K562 (cell line): ENCODE measurements around the gene ATAD3B. TPM values are rescaled to one million over a fixed set of nuclear protein-coding genes. Genes with fewer than 3 reads are reported as not detected.

Experiments used
- ARID3B ChIP-seq: fragments of 250-450 bp; sonication (Bioruptor Pico); IDR thresholded peaks from 2 replicates; pipeline ENCODE4 v1.4.0; 2020; ENCODE audit warnings: borderline replicate concordance
- DDX20 ChIP-seq: fragments of 450-650 bp; IDR thresholded peaks from 2 replicates; pipeline ENCODE4 v1.6.1; 2016; ENCODE audit warnings: missing genetic modification characterization, low read depth, mild to moderate bottlenecking, missing compliant biosample characterization, moderate library complexity
- DIDO1 ChIP-seq: fragments of 450-650 bp; IDR thresholded peaks from 2 replicates; pipeline ENCODE4 v1.6.1; 2016; ENCODE audit warnings: low read depth, missing biosample characterization, missing genetic modification characterization
- FIP1L1 ChIP-seq: fragments of 200-400 bp; formaldehyde crosslinking; IDR thresholded peaks from 2 replicates; pipeline ENCODE4 v1.6.1; 2018; ENCODE audit warnings: mild to moderate bottlenecking, low read depth, low read length; ENCODE audit not compliant: poor library complexity, severe bottlenecking
- HDGF ChIP-seq: fragments of 450-650 bp; IDR thresholded peaks from 2 replicates; pipeline ENCODE4 v1.6.1; 2016
- LCOR ChIP-seq: sonication (generic); formaldehyde crosslinking; IDR thresholded peaks from 2 replicates; pipeline ENCODE4 v1.8.0; 2022; ENCODE audit warnings: mild to moderate bottlenecking, missing genetic modification reagents
- MCM5 ChIP-seq: fragments of 450-650 bp; IDR thresholded peaks from 2 replicates; pipeline ENCODE4 v1.6.1; 2016; ENCODE audit warnings: low read depth
- MIER1 ChIP-seq: fragments of 450-650 bp; IDR thresholded peaks from 2 replicates; pipeline ENCODE4 v1.6.1; 2016; ENCODE audit warnings: antibody characterized with exemption, mild to moderate bottlenecking, low read depth
- NKRF ChIP-seq: fragments of 450-650 bp; IDR thresholded peaks from 2 replicates; pipeline ENCODE4 v1.6.1; 2016; ENCODE audit warnings: borderline replicate concordance
- PCBP1 ChIP-seq: fragments of 200-400 bp; formaldehyde crosslinking; IDR thresholded peaks from 2 replicates; pipeline ENCODE4 v1.6.1; 2018; ENCODE audit warnings: mild to moderate bottlenecking, low read depth, low read length; ENCODE audit not compliant: poor library complexity, severe bottlenecking
- RAD51 ChIP-seq: fragments of 450-650 bp; IDR thresholded peaks from 2 replicates; pipeline ENCODE4 v1.7.1; 2016; ENCODE audit warnings: low read depth, mild to moderate bottlenecking, borderline replicate concordance
- TAF7 ChIP-seq: fragments of 450-650 bp; IDR thresholded peaks from 2 replicates; pipeline ENCODE4 v1.6.1; 2016; ENCODE audit warnings: missing genetic modification characterization, missing compliant biosample characterization
- TEAD1 ChIP-seq, 2 experiments: fragments of 450-650 bp in 1 of 2; sonication (generic) in 1 of 2; formaldehyde crosslinking; IDR thresholded peaks; 2 replicates each; pipeline versions ENCODE4 v1.4.0 to v1.8.0; 2020 to 2022; ENCODE audit warnings: mild to moderate bottlenecking in 2 of 2, missing genetic modification reagents in 1 of 2
- ZNF316 ChIP-seq: fragments of 450-650 bp; IDR thresholded peaks from 2 replicates; pipeline ENCODE4 v1.6.1; 2016
- ZNF561 ChIP-seq: fragments of 450-650 bp; formaldehyde crosslinking; conservative IDR thresholded peaks from 2 replicates; pipeline ENCODE4 v1.4.0; 2020; ENCODE audit warnings: mild to moderate bottlenecking, moderate library complexity
- ZNF695 ChIP-seq: fragments of 450-650 bp; formaldehyde crosslinking; IDR thresholded peaks from 2 replicates; pipeline ENCODE4 v1.4.0; 2020; ENCODE audit warnings: mild to moderate bottlenecking, moderate library complexity
- ZNF740 ChIP-seq, 3 experiments: fragments of 200-800 bp in 1 of 3; sonication (Bioruptor generic) in 1 of 3; sonication (generic) in 1 of 3; formaldehyde crosslinking in 1 of 3; IDR thresholded peaks; 2 replicates each; pipeline versions ENCODE4 v1.6.1 to v1.8.0; 2016 to 2022; ENCODE audit warnings: mild to moderate bottlenecking in 2 of 3, missing compliant biosample characterization in 2 of 3, missing genetic modification characterization in 2 of 3, missing genetic modification reagents in 1 of 3
- polyA plus RNA-seq, 8 experiments: library from polyadenylated mRNA; depleted of rRNA in 4 of 8; stranded (reverse) in 5 of 8; unstranded in 3 of 8; fragments of >200 nt; fragmentation: Nextera tagmentation in 2 of 8; fragmentation: Illumina TruSeq in 1 of 8; extraction: Ambion mirVana in 2 of 8; extraction: Trizol in 1 of 8; gene quantifications; 2 replicates each; pipeline versions ENCODE4 v1.2.1 to v1.2.3, GENCODE V29; 2011 to 2014; ENCODE audit warnings: inconsistent platforms in 1 of 8, missing spikeins in 1 of 8
- total RNA-seq, 7 experiments: library from RNA; depleted of rRNA in 6 of 7; stranded (reverse); fragments of >200 nt in 6 of 7; fragmentation: Illumina TruSeq in 2 of 7; extraction: Trizol in 2 of 7; gene quantifications; 2 replicates each; pipeline versions ENCODE4 v1.2.1 to v1.2.3, GENCODE V29; 2011 to 2021; ENCODE audit warnings: low replicate concordance in 1 of 7
- TF ChIP-seq, protein P1 (sequence below), 2 experiments: fragments of 150-350 bp in 1 of 2; IDR thresholded peaks; 2 replicates each; pipeline ENCODE4 v1.6.1; 2012 to 2016; ENCODE audit warnings: low read depth in 2 of 2, low read length in 2 of 2, mild to moderate bottlenecking in 1 of 2, moderate library complexity in 1 of 2

Gene ATAD3B
- total and polyA plus RNA-seq, 9 of the 15 experiments (the other 6 are each of a cell fraction or from before 2014, with no cell fraction given): 0.07 to 113 (median 27.7) TPM

- no peak for TF ChIP-seq PCBP1
- TF ChIP-seq RAD51: no peak
- no peak for TF ChIP-seq FIP1L1
- TF ChIP-seq TEAD1 (CRISPR knock-in tag; IDR thresholded peaks at IDR 0.05): peak in 1 of 2 experiments; percentile 90; a peak in 2 of 4 replicates
- no peak for TF ChIP-seq ZNF316
- 0 out of 2 replicates have a peak, but pooled peaks have one; percentile 40 for TF ChIP-seq DIDO1
- TF ChIP-seq, protein P1, sequence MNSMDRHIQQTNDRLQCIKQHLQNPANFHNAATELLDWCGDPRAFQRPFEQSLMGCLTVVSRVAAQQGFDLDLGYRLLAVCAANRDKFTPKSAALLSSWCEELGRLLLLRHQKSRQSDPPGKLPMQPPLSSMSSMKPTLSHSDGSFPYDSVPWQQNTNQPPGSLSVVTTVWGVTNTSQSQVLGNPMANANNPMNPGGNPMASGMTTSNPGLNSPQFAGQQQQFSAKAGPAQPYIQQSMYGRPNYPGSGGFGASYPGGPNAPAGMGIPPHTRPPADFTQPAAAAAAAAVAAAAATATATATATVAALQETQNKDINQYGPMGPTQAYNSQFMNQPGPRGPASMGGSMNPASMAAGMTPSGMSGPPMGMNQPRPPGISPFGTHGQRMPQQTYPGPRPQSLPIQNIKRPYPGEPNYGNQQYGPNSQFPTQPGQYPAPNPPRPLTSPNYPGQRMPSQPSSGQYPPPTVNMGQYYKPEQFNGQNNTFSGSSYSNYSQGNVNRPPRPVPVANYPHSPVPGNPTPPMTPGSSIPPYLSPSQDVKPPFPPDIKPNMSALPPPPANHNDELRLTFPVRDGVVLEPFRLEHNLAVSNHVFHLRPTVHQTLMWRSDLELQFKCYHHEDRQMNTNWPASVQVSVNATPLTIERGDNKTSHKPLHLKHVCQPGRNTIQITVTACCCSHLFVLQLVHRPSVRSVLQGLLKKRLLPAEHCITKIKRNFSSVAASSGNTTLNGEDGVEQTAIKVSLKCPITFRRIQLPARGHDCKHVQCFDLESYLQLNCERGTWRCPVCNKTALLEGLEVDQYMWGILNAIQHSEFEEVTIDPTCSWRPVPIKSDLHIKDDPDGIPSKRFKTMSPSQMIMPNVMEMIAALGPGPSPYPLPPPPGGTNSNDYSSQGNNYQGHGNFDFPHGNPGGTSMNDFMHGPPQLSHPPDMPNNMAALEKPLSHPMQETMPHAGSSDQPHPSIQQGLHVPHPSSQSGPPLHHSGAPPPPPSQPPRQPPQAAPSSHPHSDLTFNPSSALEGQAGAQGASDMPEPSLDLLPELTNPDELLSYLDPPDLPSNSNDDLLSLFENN (IDR thresholded peaks at IDR 0.05; ENCODE audit: low read depth in 2 of 2, low read length in 2 of 2): no peak
- no peak for TF ChIP-seq HDGF
- TF ChIP-seq LCOR (CRISPR knock-in tag): no peak
- TF ChIP-seq MCM5: no peak
- TF ChIP-seq ZNF561 (CRISPR knock-in tag): no peak; the same call in 1 of the 2 replicates
- no peak for TF ChIP-seq NKRF
- no peak for TF ChIP-seq ZNF740 (CRISPR knock-in tag; IDR thresholded peaks at IDR 0.05)
- TF ChIP-seq ZNF740 (tag; IDR thresholded peaks at IDR 0.05): peak in 1 of 2 experiments; percentile 86; a peak in 2 of 4 replicates
- TF ChIP-seq MIER1: no peak
- peak; percentile 68 for TF ChIP-seq TAF7 (tag)
- TF ChIP-seq ARID3B: no peak
- TF ChIP-seq ZNF695 (CRISPR knock-in tag): no peak
- TF ChIP-seq DDX20 (tag): peak; percentile 89
Measured at GRCh38 chr1:1422465-1423244, 48.9 kb upstream of the ATAD3B start (continued).
